Spinal cord (tissue), 10 donors: ENCODE measurements around the gene CADPS2. TPM values are rescaled to one million over a fixed set of nuclear protein-coding genes. Genes with fewer than 3 reads are reported as not detected.

Source experiments
- DNase-seq, 6 donors: peaks; one replicate each; pipeline versions ENCODE4 v3.0.0 to v3.0.0-alpha.2; 2013 to 2015; ENCODE audit warnings: low spot score in 6 of 6, low read depth in 4 of 6
- H3K27ac ChIP-seq: one replicate; pipeline ENCODE4 v1.5.1; 2013; ENCODE audit warnings: low read depth, low read length, control low read depth
- H3K27me3 ChIP-seq: one replicate; pipeline ENCODE4 v1.6.1; 2013; ENCODE audit warnings: low read length; ENCODE audit not compliant: control insufficient read depth, insufficient read depth
- H3K36me3 ChIP-seq: one replicate; pipeline ENCODE4 v1.6.1; 2013; ENCODE audit warnings: low read length; ENCODE audit not compliant: control insufficient read depth, insufficient read depth
- H3K4me1 ChIP-seq: one replicate; pipeline ENCODE4 v1.6.1; 2013; ENCODE audit warnings: low read length; ENCODE audit not compliant: control insufficient read depth, insufficient read depth
- H3K4me3 ChIP-seq: one replicate; pipeline ENCODE4 v1.5.1; 2013; ENCODE audit warnings: low read depth, low read length, control low read depth
- H3K9me3 ChIP-seq: one replicate; pipeline ENCODE4 v1.6.1; 2013; ENCODE audit warnings: low read length; ENCODE audit not compliant: control insufficient read depth, insufficient read depth
- whole genome bisulfite sequencing: methylation state at CpG from one replicate; pipeline ENCODE4 v1.1.5; 2013; ENCODE audit warnings: missing lambda C conversion rate; ENCODE audit not compliant: insufficient coverage; 5-methylcytosine and 5-hydroxymethylcytosine counted together
- polyA plus RNA-seq, 2 donors: library from polyadenylated mRNA; unstranded; fragments of 120-200 nt; gene quantifications; one replicate each; pipeline ENCODE4 v1.2.1, GENCODE V29; 2013; ENCODE audit not compliant: insufficient read length in 2 of 2
- total RNA-seq, 2 donors: library from RNA; depleted of rRNA in 1 of 2; stranded (reverse); fragments of 120-200 nt in 1 of 2; fragments of >200 nt in 1 of 2; gene quantifications; one replicate each; pipeline versions ENCODE4 v1.2.3 to v1.2.4, GENCODE V29; 2013 to 2014
- donor health status: healthy.

CADPS2 gene
- total and polyA plus RNA-seq, 4 donors = 18.7 to 40.5 (median 30.4) TPM

- H3K27me3 ChIP-seq = no peaks in the 10 kb centered on the region
- H3K27ac ChIP-seq = no peak overlapping the region
- no peaks in the 10 kb centered on the region for H3K9me3 ChIP-seq
- WGBS = no CpG with 5 or more reads among the region's 1 CpG
- H3K4me3 ChIP-seq = no peak overlapping the region
- no peaks in the 10 kb centered on the region for H3K36me3 ChIP-seq
- no peaks in the 10 kb centered on the region for H3K4me1 ChIP-seq
- DNase-seq = no peak
These were observed 501.7 kb downstream of the CADPS2 start for GRCh38 chr7:122384528-122384927.

DNA sequence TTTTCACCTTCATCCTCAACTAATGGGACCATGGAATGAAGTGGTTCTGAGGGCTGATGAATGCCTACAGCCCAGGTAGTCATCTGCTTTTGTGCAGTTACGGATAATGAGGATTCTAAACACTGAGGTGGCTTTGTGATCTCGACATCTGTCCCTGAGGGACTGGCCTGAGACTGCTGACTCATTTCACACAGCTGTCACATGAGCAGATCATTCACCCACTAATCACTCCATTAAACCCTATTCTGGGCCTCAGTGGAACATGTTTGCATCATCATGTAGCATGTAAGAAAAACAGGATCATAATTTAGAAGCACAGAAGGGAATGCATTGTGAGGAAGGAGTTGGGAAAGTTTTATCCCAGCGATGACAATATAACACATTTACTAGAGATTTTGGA lies 502.3 kb downstream of the CADPS2 start:
- no peaks in the 10 kb centered on the region for H3K27me3 ChIP-seq
- no peak overlapping the region for H3K27ac ChIP-seq
- H3K4me3 ChIP-seq = no peak overlapping the region
- no peaks in the 10 kb centered on the region for H3K9me3 ChIP-seq
- H3K4me1 ChIP-seq = no peaks in the 10 kb centered on the region
- DNase-seq = no peak
- no CpG with 5 or more reads among the region's 3 CpGs for WGBS
- H3K36me3 ChIP-seq = no peaks in the 10 kb centered on the region

DNA sequence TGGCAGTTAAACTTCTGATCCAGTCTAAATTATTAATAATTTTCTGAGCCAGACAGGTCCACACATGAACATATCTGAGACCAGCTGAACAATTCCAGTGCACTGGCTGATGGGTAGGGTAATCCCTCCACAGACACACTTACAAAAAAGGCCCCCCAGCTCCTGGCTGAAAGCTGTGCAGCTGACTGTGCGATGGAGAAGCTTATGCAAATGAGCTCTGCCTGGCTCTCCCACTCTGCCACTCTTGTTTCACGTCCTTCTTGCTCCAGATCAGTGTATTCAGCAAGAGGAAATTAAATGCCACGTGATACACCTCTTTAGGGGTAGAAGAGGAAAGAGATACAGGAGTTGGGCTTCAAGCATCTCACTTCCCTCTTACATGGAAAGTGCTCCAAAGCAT lies 505.3 kb downstream of the CADPS2 start:
- H3K36me3 ChIP-seq = no peaks in the 10 kb centered on the region
- peak in 1 of 6 donors; percentile 17 for DNase-seq
- no peaks in the 10 kb centered on the region for H3K27me3 ChIP-seq
- H3K9me3 ChIP-seq = no peaks in the 10 kb centered on the region
- no peak overlapping the region for H3K27ac ChIP-seq
- 0% methylated on average over 1 of the region's 3 CpGs for WGBS
- no peaks in the 10 kb centered on the region for H3K4me1 ChIP-seq
- no peak overlapping the region for H3K4me3 ChIP-seq

DNA sequence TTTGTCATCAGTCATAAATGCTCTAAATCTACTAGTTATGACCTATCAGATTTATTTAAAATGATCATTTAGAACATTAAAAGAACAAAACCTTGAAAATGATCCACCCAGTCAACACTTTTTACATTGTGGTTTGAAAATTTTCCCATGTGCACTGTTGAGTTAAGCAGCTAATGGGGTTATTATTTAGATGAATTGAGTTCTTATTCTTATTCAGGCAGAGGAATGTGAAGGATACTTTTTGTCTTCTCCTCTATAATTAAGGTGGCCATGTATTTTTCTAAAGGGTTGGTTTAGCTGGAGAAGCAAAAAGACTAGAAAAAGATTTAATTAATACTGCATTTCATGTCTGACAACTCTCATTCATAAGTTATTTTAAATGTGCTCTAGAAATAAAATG lies 506.8 kb downstream of the CADPS2 start:
- Histone ChIP-seq H3K27ac (no peak overlapping the region), H3K36me3 (no peaks in the 10 kb centered on the region), H3K4me1 (no peaks in the 10 kb centered on the region), H3K4me3 (no peak overlapping the region), H3K27me3 (no peaks in the 10 kb centered on the region), H3K9me3 (no peaks in the 10 kb centered on the region)
- peak in 1 of 6 donors; percentile 22 for DNase-seq

DNA sequence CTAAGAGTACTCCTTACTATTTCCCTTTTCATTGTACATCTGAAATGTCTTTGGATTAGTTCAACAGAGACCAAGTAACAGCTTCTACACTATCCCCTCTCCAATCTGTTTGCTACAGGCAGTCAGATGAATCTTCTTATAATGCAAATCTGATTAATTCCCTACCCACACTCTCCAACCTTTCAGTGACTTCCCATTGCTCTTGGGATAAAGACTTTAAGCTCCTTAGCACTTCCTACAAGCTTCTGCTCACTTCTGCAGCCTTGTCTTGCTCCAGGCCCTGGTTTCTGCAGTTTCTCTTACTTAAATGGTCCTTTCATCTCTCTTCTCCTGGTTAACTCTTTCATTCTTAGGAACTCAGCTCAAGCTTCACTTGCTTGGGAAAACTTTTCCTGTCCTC lies 516.5 kb downstream of the CADPS2 start:
- no peak overlapping the region for H3K27ac ChIP-seq
- DNase-seq = no peak

DNA sequence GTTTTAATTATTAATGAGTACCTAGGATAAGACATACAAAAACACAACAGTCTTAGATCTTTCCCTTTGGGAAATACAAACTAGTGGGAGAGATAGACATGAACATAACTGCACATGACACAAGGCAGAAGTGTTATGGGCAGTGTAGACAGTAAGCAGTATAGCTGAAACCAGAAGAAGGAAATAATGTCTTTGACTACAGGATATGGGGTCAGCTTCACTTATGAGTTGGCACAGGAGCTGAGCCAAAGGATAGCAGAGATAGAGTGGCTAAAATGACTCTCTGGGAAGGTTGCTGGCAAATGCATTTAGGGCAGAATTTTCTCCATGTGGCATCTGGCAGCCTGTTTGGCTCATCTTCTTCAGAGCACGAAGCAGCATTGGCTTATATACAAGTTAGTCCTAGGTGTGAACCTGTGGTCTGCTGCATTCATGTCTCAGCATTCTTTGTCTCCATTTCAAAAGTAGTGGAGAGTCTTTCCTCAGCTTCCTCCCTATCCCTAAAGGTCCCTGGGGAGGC lies 521.4 kb downstream of the CADPS2 start:
- no peak for DNase-seq
- Histone ChIP-seq H3K27me3 (no peaks in the 10 kb centered on the region), H3K9me3 (no peaks in the 10 kb centered on the region), H3K27ac (no peak overlapping the region), H3K36me3 (no peaks in the 10 kb centered on the region), H3K4me3 (no peak overlapping the region), H3K4me1 (no peaks in the 10 kb centered on the region)
- no CpG with 5 or more reads among the region's 1 CpG for WGBS

More for the DNA sequence above, 516.5 kb downstream of the CADPS2 start:
- Histone ChIP-seq H3K9me3 (no peaks in the 10 kb centered on the region), H3K36me3 (no peaks in the 10 kb centered on the region), H3K4me1 (no peaks in the 10 kb centered on the region), H3K27me3 (no peaks in the 10 kb centered on the region), H3K4me3 (no peak overlapping the region)

GRCh38 chr7:122363144-122363543 lies 523.1 kb downstream of the CADPS2 start:
- H3K9me3 ChIP-seq = no peaks in the 10 kb centered on the region
- peak in 1 of 6 donors; percentile 48 for DNase-seq
- WGBS = 72% methylated on average over 2 of the region's 2 CpGs
- H3K36me3 ChIP-seq = no peaks in the 10 kb centered on the region
- H3K4me1 ChIP-seq = no peaks in the 10 kb centered on the region
- H3K27ac ChIP-seq = no peak overlapping the region
- no peak overlapping the region for H3K4me3 ChIP-seq
- no peaks in the 10 kb centered on the region for H3K27me3 ChIP-seq

GRCh38 chr7:122362473-122362872 lies 523.8 kb downstream of the CADPS2 start:
- no peak overlapping the region for H3K27ac ChIP-seq

DNA sequence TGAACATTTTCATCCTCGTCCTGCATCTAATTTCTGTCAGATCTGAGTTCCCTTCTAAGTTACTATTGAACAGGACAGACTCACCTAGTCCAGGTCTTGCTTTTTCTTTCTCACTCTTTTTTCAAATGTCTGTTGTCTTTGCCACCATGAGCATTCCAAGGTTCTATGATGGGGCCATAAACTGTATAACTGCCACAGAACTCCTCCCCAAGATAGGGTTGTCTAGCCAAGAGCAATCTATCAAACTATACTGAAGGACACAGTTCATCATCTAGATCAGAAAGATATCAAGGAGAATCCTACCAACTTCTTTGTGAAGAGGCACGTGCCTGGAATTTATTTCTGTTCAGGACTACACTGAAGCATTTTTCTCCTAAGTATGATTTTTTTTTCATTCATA lies 531.6 kb downstream of the CADPS2 start:
- Histone ChIP-seq H3K9me3 (no peaks in the 10 kb centered on the region), H3K27ac (no peak overlapping the region), H3K27me3 (no peaks in the 10 kb centered on the region), H3K36me3 (no peaks in the 10 kb centered on the region), H3K4me3 (no peak overlapping the region), H3K4me1 (no peaks in the 10 kb centered on the region)
- no peak for DNase-seq
- WGBS = 82% methylated on average over 1 of the region's 2 CpGs

More at GRCh38 chr7:122362473-122362872, 523.8 kb downstream of the CADPS2 start:
- Histone ChIP-seq H3K36me3 (no peaks in the 10 kb centered on the region), H3K9me3 (no peaks in the 10 kb centered on the region), H3K27me3 (no peaks in the 10 kb centered on the region), H3K4me3 (no peak overlapping the region), H3K4me1 (no peaks in the 10 kb centered on the region)
- WGBS = no CpG with 5 or more reads among the region's 3 CpGs
- DNase-seq = no peak

GRCh38 chr7:122352454-122352853 lies 533.8 kb downstream of the CADPS2 start:
- no peak for DNase-seq
- Histone ChIP-seq H3K4me3 (no peak overlapping the region), H3K9me3 (no peaks in the 10 kb centered on the region), H3K27me3 (no peaks in the 10 kb centered on the region), H3K27ac (no peak overlapping the region), H3K4me1 (no peaks in the 10 kb centered on the region), H3K36me3 (no peaks in the 10 kb centered on the region)
- 25% methylated on average over 2 of the region's 3 CpGs for WGBS
